ENCODE results near the gene CYSLTR1.

Gene CYSLTR1
- 8.7 to 15.6 (median 14.3) reads per million in 3 donors for total RNA-seq

- Histone ChIP-seq H3K27me3 (replicated peaks; ENCODE audit: control insufficient read depth, insufficient read depth, low read length, poor library complexity, severe bottlenecking) (no peaks in the 10 kb centered on the region), H3K9me3 (ENCODE audit: control insufficient read depth, low read length) (no peaks in the 10 kb centered on the region), H3K27ac (ENCODE audit: insufficient read depth, low read length, poor library complexity, severe bottlenecking) (peak within 1 kb of the TSS; percentile 46), H3K4me3 (ENCODE audit: insufficient read depth, low read depth, low read length, poor library complexity, severe bottlenecking) (peak within 1 kb of the TSS; percentile 29), H3K36me3 (ENCODE audit: control insufficient read depth, insufficient read depth, low read length) (no peaks in the 10 kb centered on the region), H3K4me1 (ENCODE audit: control insufficient read depth, insufficient read depth, low read length, poor library complexity, severe bottlenecking) (peaks cover 5% of the 10 kb centered on the region)
- no peak for DNase-seq
Observed at GRCh38 chrX:78327370-78328086, at the start of gene CYSLTR1. Gene CYSLTR1 (minus strand): TSS chrX:78327611. CDS start chrX:78273746, 53,865 bp downstream.

- Histone ChIP-seq H3K4me3 (ENCODE audit: insufficient read depth, low read depth, low read length, poor library complexity, severe bottlenecking) (no peak overlapping the region), H3K27me3 (replicated peaks; ENCODE audit: control insufficient read depth, insufficient read depth, low read length, poor library complexity, severe bottlenecking) (no peaks in the 10 kb centered on the region), H3K27ac (ENCODE audit: insufficient read depth, low read length, poor library complexity, severe bottlenecking) (no peak overlapping the region), H3K4me1 (ENCODE audit: control insufficient read depth, insufficient read depth, low read length, poor library complexity, severe bottlenecking) (no peaks in the 10 kb centered on the region), H3K36me3 (ENCODE audit: control insufficient read depth, insufficient read depth, low read length) (no peaks in the 10 kb centered on the region), H3K9me3 (ENCODE audit: control insufficient read depth, low read length) (no peaks in the 10 kb centered on the region)
- DNase-seq: no peak
Observed at GRCh38 chrX:78377186-78377585, 49.8 kb upstream of the CYSLTR1 start.

- Histone ChIP-seq H3K36me3 (ENCODE audit: control insufficient read depth, insufficient read depth, low read length) (no peaks in the 10 kb centered on the region), H3K9me3 (ENCODE audit: control insufficient read depth, low read length) (no peaks in the 10 kb centered on the region), H3K27ac (ENCODE audit: insufficient read depth, low read length, poor library complexity, severe bottlenecking) (no peak overlapping the region), H3K4me1 (ENCODE audit: control insufficient read depth, insufficient read depth, low read length, poor library complexity, severe bottlenecking) (no peaks in the 10 kb centered on the region), H3K4me3 (ENCODE audit: insufficient read depth, low read depth, low read length, poor library complexity, severe bottlenecking) (no peak overlapping the region), H3K27me3 (replicated peaks; ENCODE audit: control insufficient read depth, insufficient read depth, low read length, poor library complexity, severe bottlenecking) (no peaks in the 10 kb centered on the region)
- DNase-seq: no peak
Observed at GRCh38 chrX:78375894-78376293, 48.5 kb upstream of the CYSLTR1 start.

- H3K27me3 ChIP-seq (replicated peaks; ENCODE audit: control insufficient read depth, insufficient read depth, low read length, poor library complexity, severe bottlenecking): no peaks in the 10 kb centered on the region
- H3K9me3 ChIP-seq (ENCODE audit: control insufficient read depth, low read length): no peaks in the 10 kb centered on the region
- H3K27ac ChIP-seq (ENCODE audit: insufficient read depth, low read length, poor library complexity, severe bottlenecking): no peak overlapping the region
- H3K4me3 ChIP-seq (ENCODE audit: insufficient read depth, low read depth, low read length, poor library complexity, severe bottlenecking): no peak overlapping the region
- no peak for DNase-seq
- H3K36me3 ChIP-seq (ENCODE audit: control insufficient read depth, insufficient read depth, low read length): no peaks in the 10 kb centered on the region
- no peaks in the 10 kb centered on the region for H3K4me1 ChIP-seq (ENCODE audit: control insufficient read depth, insufficient read depth, low read length, poor library complexity, severe bottlenecking)
Observed at GRCh38 chrX:78366576-78366975, 39.2 kb upstream of the CYSLTR1 start.

- Histone ChIP-seq H3K27me3 (replicated peaks; ENCODE audit: control insufficient read depth, insufficient read depth, low read length, poor library complexity, severe bottlenecking) (no peaks in the 10 kb centered on the region), H3K36me3 (ENCODE audit: control insufficient read depth, insufficient read depth, low read length) (no peaks in the 10 kb centered on the region), H3K4me3 (ENCODE audit: insufficient read depth, low read depth, low read length, poor library complexity, severe bottlenecking) (no peak overlapping the region), H3K27ac (ENCODE audit: insufficient read depth, low read length, poor library complexity, severe bottlenecking) (no peak overlapping the region), H3K9me3 (ENCODE audit: control insufficient read depth, low read length) (no peaks in the 10 kb centered on the region), H3K4me1 (ENCODE audit: control insufficient read depth, insufficient read depth, low read length, poor library complexity, severe bottlenecking) (no peaks in the 10 kb centered on the region)
- no peak for DNase-seq
Observed at GRCh38 chrX:78357342-78358055, 30.1 kb upstream of the CYSLTR1 start.

- no peaks in the 10 kb centered on the region for H3K9me3 ChIP-seq (ENCODE audit: control insufficient read depth, low read length)
- no peaks in the 10 kb centered on the region for H3K27me3 ChIP-seq (replicated peaks; ENCODE audit: control insufficient read depth, insufficient read depth, low read length, poor library complexity, severe bottlenecking)
- H3K27ac ChIP-seq (ENCODE audit: insufficient read depth, low read length, poor library complexity, severe bottlenecking): peak overlapping the region; percentile 69
- peak in 1 of 3 donors; percentile 0 for DNase-seq
- peaks cover 6% of the 10 kb centered on the region for H3K4me1 ChIP-seq (ENCODE audit: control insufficient read depth, insufficient read depth, low read length, poor library complexity, severe bottlenecking)
- no peak overlapping the region for H3K4me3 ChIP-seq (ENCODE audit: insufficient read depth, low read depth, low read length, poor library complexity, severe bottlenecking)
- no peaks in the 10 kb centered on the region for H3K36me3 ChIP-seq (ENCODE audit: control insufficient read depth, insufficient read depth, low read length)
Observed at GRCh38 chrX:78333521-78333920, 6.1 kb upstream of the CYSLTR1 start.

GRCh38 chrX:78331708-78332107, 4.3 kb upstream of the CYSLTR1 start:
- Histone ChIP-seq H3K36me3 (ENCODE audit: control insufficient read depth, insufficient read depth, low read length) (no peaks in the 10 kb centered on the region), H3K9me3 (ENCODE audit: control insufficient read depth, low read length) (no peaks in the 10 kb centered on the region), H3K27ac (ENCODE audit: insufficient read depth, low read length, poor library complexity, severe bottlenecking) (peak overlapping the region; percentile 11), H3K4me1 (ENCODE audit: control insufficient read depth, insufficient read depth, low read length, poor library complexity, severe bottlenecking) (peaks cover 6% of the 10 kb centered on the region), H3K4me3 (ENCODE audit: insufficient read depth, low read depth, low read length, poor library complexity, severe bottlenecking) (no peak overlapping the region), H3K27me3 (replicated peaks; ENCODE audit: control insufficient read depth, insufficient read depth, low read length, poor library complexity, severe bottlenecking) (no peaks in the 10 kb centered on the region)
- DNase-seq: no peak

- Histone ChIP-seq H3K4me3 (ENCODE audit: insufficient read depth, low read depth, low read length, poor library complexity, severe bottlenecking) (no peak overlapping the region), H3K27me3 (replicated peaks; ENCODE audit: control insufficient read depth, insufficient read depth, low read length, poor library complexity, severe bottlenecking) (no peaks in the 10 kb centered on the region), H3K27ac (ENCODE audit: insufficient read depth, low read length, poor library complexity, severe bottlenecking) (peak overlapping the region; percentile 19), H3K36me3 (ENCODE audit: control insufficient read depth, insufficient read depth, low read length) (no peaks in the 10 kb centered on the region), H3K4me1 (ENCODE audit: control insufficient read depth, insufficient read depth, low read length, poor library complexity, severe bottlenecking) (peaks cover 6% of the 10 kb centered on the region), H3K9me3 (ENCODE audit: control insufficient read depth, low read length) (no peaks in the 10 kb centered on the region)
- no peak for DNase-seq
Observed at GRCh38 chrX:78330540-78330939, 3.1 kb upstream of the CYSLTR1 start.

GRCh38 chrX:78330068-78330467, 2.7 kb upstream of the CYSLTR1 start:
- Histone ChIP-seq H3K9me3 (ENCODE audit: control insufficient read depth, low read length) (no peaks in the 10 kb centered on the region), H3K4me1 (ENCODE audit: control insufficient read depth, insufficient read depth, low read length, poor library complexity, severe bottlenecking) (peaks cover 6% of the 10 kb centered on the region), H3K36me3 (ENCODE audit: control insufficient read depth, insufficient read depth, low read length) (no peaks in the 10 kb centered on the region), H3K27ac (ENCODE audit: insufficient read depth, low read length, poor library complexity, severe bottlenecking) (peak overlapping the region; percentile 19), H3K4me3 (ENCODE audit: insufficient read depth, low read depth, low read length, poor library complexity, severe bottlenecking) (no peak overlapping the region), H3K27me3 (replicated peaks; ENCODE audit: control insufficient read depth, insufficient read depth, low read length, poor library complexity, severe bottlenecking) (no peaks in the 10 kb centered on the region)
- no peak for DNase-seq

GRCh38 chrX:78329486-78329885, 2.1 kb upstream of the CYSLTR1 start:
- H3K4me3 ChIP-seq (ENCODE audit: insufficient read depth, low read depth, low read length, poor library complexity, severe bottlenecking): no peak overlapping the region
- peak overlapping the region; percentile 19 for H3K27ac ChIP-seq (ENCODE audit: insufficient read depth, low read length, poor library complexity, severe bottlenecking)
- peaks cover 6% of the 10 kb centered on the region for H3K4me1 ChIP-seq (ENCODE audit: control insufficient read depth, insufficient read depth, low read length, poor library complexity, severe bottlenecking)
- no peak for DNase-seq
- H3K36me3 ChIP-seq (ENCODE audit: control insufficient read depth, insufficient read depth, low read length): no peaks in the 10 kb centered on the region
- no peaks in the 10 kb centered on the region for H3K9me3 ChIP-seq (ENCODE audit: control insufficient read depth, low read length)
- H3K27me3 ChIP-seq (replicated peaks; ENCODE audit: control insufficient read depth, insufficient read depth, low read length, poor library complexity, severe bottlenecking): no peaks in the 10 kb centered on the region

Data from effector memory CD4-positive, alpha-beta T cell (primary cell).